Measurements from ENCODE around the gene TRIM33. TPM values are rescaled to one million over a fixed set of nuclear protein-coding genes. Genes with fewer than 3 reads are reported as not detected.

The TRIM33 gene
- total and polyA plus RNA-seq, 2 donors (not counting 1 experiment from before 2014, with no cell fraction given), result 17.8 to 21.5 TPM

- no peak overlapping the region for H3K4me3 ChIP-seq (replicated peaks in 1 of 4; ENCODE audit: control extremely low read depth in 1 of 4, insufficient read depth in 1 of 4, low read depth in 3 of 4, low read length in 4 of 4)
- H3K9me3 ChIP-seq (ENCODE audit: control insufficient read depth, insufficient read depth, low read depth, low read length), result no peaks in the 10 kb centered on the region
- no peak for TF ChIP-seq CTCF (conservative IDR thresholded peaks at IDR 0.05 in 1 of 2, IDR thresholded peaks at IDR 0.05 in 1 of 2; ENCODE audit: low read depth in 1 of 2, low read length in 2 of 2)
- no peak overlapping the region for H2AFZ ChIP-seq (ENCODE audit: low read length)
- no peaks in the 10 kb centered on the region for H3K36me3 ChIP-seq (ENCODE audit: control insufficient read depth, insufficient read depth, low read length)
- H3K27ac ChIP-seq (ENCODE audit: insufficient read depth, low read length), result no peak overlapping the region
- H3K4me2 ChIP-seq (ENCODE audit: extremely low read depth, insufficient read depth, low read length), result no peak overlapping the region
- no peak overlapping the region for H3K9ac ChIP-seq (ENCODE audit: insufficient read depth, low read length)
- H3K79me2 ChIP-seq (ENCODE audit: control insufficient read depth, insufficient read depth, low read length), result peaks cover 54% of the 10 kb centered on the region
- H4K20me1 ChIP-seq (ENCODE audit: control insufficient read depth, extremely low read depth, insufficient read depth, low read length), result no peaks in the 10 kb centered on the region
- DNase-seq (ENCODE audit: low read depth in 2 of 2), result no peak
- H3K27me3 ChIP-seq (ENCODE audit: control insufficient read depth, insufficient read depth, low read length), result no peaks in the 10 kb centered on the region
- peaks cover 2% of the 10 kb centered on the region for H3K4me1 ChIP-seq (ENCODE audit: control insufficient read depth, extremely low read depth, insufficient read depth, low read length)
Measured at GRCh38 chr1:114473796-114474195, 37.2 kb downstream of the TRIM33 start.

GRCh38 chr1:114472408-114472807 lies 38.6 kb downstream of the TRIM33 start:
- Histone ChIP-seq H3K79me2 (ENCODE audit: control insufficient read depth, insufficient read depth, low read length) (peaks cover 53% of the 10 kb centered on the region), H4K20me1 (ENCODE audit: control insufficient read depth, extremely low read depth, insufficient read depth, low read length) (no peaks in the 10 kb centered on the region), H2AFZ (ENCODE audit: low read length) (no peak overlapping the region), H3K9me3 (ENCODE audit: control insufficient read depth, insufficient read depth, low read depth, low read length) (no peaks in the 10 kb centered on the region), H3K9ac (ENCODE audit: insufficient read depth, low read length) (no peak overlapping the region), H3K27me3 (ENCODE audit: control insufficient read depth, insufficient read depth, low read length) (no peaks in the 10 kb centered on the region), H3K27ac (ENCODE audit: insufficient read depth, low read length) (no peak overlapping the region), H3K4me1 (ENCODE audit: control insufficient read depth, extremely low read depth, insufficient read depth, low read length) (peaks cover 2% of the 10 kb centered on the region), H3K4me3 (replicated peaks in 1 of 4; ENCODE audit: control extremely low read depth in 1 of 4, insufficient read depth in 1 of 4, low read depth in 3 of 4, low read length in 4 of 4) (no peak overlapping the region), H3K4me2 (ENCODE audit: extremely low read depth, insufficient read depth, low read length) (no peak overlapping the region), H3K36me3 (ENCODE audit: control insufficient read depth, insufficient read depth, low read length) (no peaks in the 10 kb centered on the region)
- no peak for DNase-seq (ENCODE audit: low read depth in 2 of 2)
- no peak for TF ChIP-seq EZH2 (IDR thresholded peaks at IDR 0.05; ENCODE audit: low read length, missing control alignments)
- no peak for TF ChIP-seq CTCF (conservative IDR thresholded peaks at IDR 0.05 in 1 of 2, IDR thresholded peaks at IDR 0.05 in 1 of 2; ENCODE audit: low read depth in 1 of 2, low read length in 2 of 2)

- H3K79me2 ChIP-seq (ENCODE audit: control insufficient read depth, insufficient read depth, low read length), result peaks cover 57% of the 10 kb centered on the region
- no peaks in the 10 kb centered on the region for H4K20me1 ChIP-seq (ENCODE audit: control insufficient read depth, extremely low read depth, insufficient read depth, low read length)
- H3K36me3 ChIP-seq (ENCODE audit: control insufficient read depth, insufficient read depth, low read length), result no peaks in the 10 kb centered on the region
- H3K27ac ChIP-seq (ENCODE audit: insufficient read depth, low read length), result no peak overlapping the region
- H3K4me2 ChIP-seq (ENCODE audit: extremely low read depth, insufficient read depth, low read length), result no peak overlapping the region
- no peaks in the 10 kb centered on the region for H3K27me3 ChIP-seq (ENCODE audit: control insufficient read depth, insufficient read depth, low read length)
- H3K4me3 ChIP-seq (replicated peaks in 1 of 4; ENCODE audit: control extremely low read depth in 1 of 4, insufficient read depth in 1 of 4, low read depth in 3 of 4, low read length in 4 of 4), result no peak overlapping the region
- no peaks in the 10 kb centered on the region for H3K9me3 ChIP-seq (ENCODE audit: control insufficient read depth, insufficient read depth, low read depth, low read length)
- H3K4me1 ChIP-seq (ENCODE audit: control insufficient read depth, extremely low read depth, insufficient read depth, low read length), result peaks cover 2% of the 10 kb centered on the region
- H3K9ac ChIP-seq (ENCODE audit: insufficient read depth, low read length), result no peak overlapping the region
- TF ChIP-seq EZH2 (IDR thresholded peaks at IDR 0.05; ENCODE audit: low read length, missing control alignments), result no peak
- TF ChIP-seq CTCF (conservative IDR thresholded peaks at IDR 0.05 in 1 of 2, IDR thresholded peaks at IDR 0.05 in 1 of 2; ENCODE audit: low read depth in 1 of 2, low read length in 2 of 2), result no peak
- no peak for DNase-seq (ENCODE audit: low read depth in 2 of 2)
- H2AFZ ChIP-seq (ENCODE audit: low read length), result no peak overlapping the region
Measured at GRCh38 chr1:114470681-114471080, 40.3 kb downstream of the TRIM33 start.

Measured in fibroblast of lung (primary cell).